Measurements from ENCODE around the gene GDAP1L1.

DNA sequence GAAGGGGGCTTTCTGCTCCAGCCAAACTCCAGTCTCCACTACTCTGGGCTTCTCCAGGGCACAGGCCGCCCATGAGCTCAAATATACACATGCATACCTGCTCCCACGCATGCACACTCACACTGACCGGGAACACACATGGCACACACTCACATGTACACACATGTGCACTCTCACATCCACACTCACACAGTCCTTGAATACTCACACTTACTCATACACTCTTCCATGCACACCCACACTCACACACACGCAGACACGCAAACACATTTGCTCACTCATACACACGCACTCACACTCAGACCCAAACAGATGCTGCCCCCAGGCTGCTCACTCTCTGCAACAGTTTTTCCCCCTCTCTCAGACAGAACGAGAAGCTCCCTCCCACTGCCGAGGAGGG, 7.0 kb downstream of the GDAP1L1 start:
- TF ChIP-seq, protein P1, sequence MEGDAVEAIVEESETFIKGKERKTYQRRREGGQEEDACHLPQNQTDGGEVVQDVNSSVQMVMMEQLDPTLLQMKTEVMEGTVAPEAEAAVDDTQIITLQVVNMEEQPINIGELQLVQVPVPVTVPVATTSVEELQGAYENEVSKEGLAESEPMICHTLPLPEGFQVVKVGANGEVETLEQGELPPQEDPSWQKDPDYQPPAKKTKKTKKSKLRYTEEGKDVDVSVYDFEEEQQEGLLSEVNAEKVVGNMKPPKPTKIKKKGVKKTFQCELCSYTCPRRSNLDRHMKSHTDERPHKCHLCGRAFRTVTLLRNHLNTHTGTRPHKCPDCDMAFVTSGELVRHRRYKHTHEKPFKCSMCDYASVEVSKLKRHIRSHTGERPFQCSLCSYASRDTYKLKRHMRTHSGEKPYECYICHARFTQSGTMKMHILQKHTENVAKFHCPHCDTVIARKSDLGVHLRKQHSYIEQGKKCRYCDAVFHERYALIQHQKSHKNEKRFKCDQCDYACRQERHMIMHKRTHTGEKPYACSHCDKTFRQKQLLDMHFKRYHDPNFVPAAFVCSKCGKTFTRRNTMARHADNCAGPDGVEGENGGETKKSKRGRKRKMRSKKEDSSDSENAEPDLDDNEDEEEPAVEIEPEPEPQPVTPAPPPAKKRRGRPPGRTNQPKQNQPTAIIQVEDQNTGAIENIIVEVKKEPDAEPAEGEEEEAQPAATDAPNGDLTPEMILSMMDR (IDR thresholded peaks at IDR 0.05; ENCODE audit: low read depth, low read length, missing input control): no peak
- TF ChIP-seq RAD21 (IDR thresholded peaks at IDR 0.05) (no peak), RXRA (IDR thresholded peaks at IDR 0.05) (no peak), HNF4G (IDR thresholded peaks at IDR 0.05) (no peak)
